Anterior cingulate cortex (tissue), 58 donors: Measurements from ENCODE around the gene NDUFB5.

ENCODE experiments used
- DNase-seq, 58 donors: peaks; one replicate each; lab custom pipeline; 2025; lab: John Stamatoyannopoulos, UW

NDUFB5 gene

GRCh38 chr3:179672918-179673317, 68.3 kb downstream of the NDUFB5 start:
- DNase-seq: no peak

- no peak for DNase-seq
These were observed 68.9 kb downstream of the NDUFB5 start for GRCh38 chr3:179673523-179673922.

- no peak for DNase-seq
These were observed 71.5 kb downstream of the NDUFB5 start for GRCh38 chr3:179676081-179676480.
